Prostate gland (tissue), 2 donors: Measurements from ENCODE around the gene CAV1.

Experiments
- CTCF ChIP-seq, 4 experiments: fragments of 200-600 bp in 2 of 4; fragments of 450-650 bp in 2 of 4; sonication (generic) in 2 of 4; IDR thresholded peaks; 1 replicate in 3 of 4; 2 replicates in 1 of 4; pipeline ENCODE4 v1.5.1; 2016 to 2019; ENCODE audit warnings: antibody characterized with exemption in 4 of 4, mild to moderate bottlenecking in 2 of 4, moderate library complexity in 2 of 4
- POLR2A ChIP-seq: fragments of 450-650 bp; IDR thresholded peaks from one replicate; pipeline ENCODE4 v1.6.1; 2016; ENCODE audit warnings: antibody characterized with exemption, mild to moderate bottlenecking
- POLR2AphosphoS5 ChIP-seq: sonication (generic); formaldehyde crosslinking; IDR thresholded peaks from one replicate; pipeline ENCODE4 v1.6.1; 2017; ENCODE audit warnings: antibody characterized with exemption

DNA sequence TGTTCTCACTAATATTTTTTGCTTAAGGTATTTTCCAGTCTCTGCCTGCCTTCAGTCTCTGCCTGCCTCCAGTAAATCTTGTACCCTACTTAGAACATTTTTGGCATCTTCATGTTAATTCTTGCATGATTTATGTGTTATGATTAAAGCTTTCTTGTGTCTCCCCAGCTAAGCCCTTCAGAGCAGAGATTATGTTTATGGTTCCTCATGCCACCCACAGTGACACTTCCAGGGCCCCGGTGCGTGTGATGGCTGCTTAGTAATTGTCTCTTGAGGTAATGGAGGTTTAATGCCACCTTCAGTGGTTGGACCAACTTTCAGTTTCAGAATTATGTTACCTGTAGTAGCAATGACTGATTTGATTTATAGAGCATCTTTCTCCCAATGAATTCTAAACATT, 76.6 kb downstream of the CAV1 start:
- TF ChIP-seq POLR2AphosphoS5 (no peak), POLR2A (no peak), CTCF (IDR thresholded peaks at IDR 0.05) (no peak)
